SIG-M5 treated with dmso at 0.1 percent for 504 hours (cell line): ENCODE data around the gene CRTC3.
"Not testable (repeated sequence)": the region's sequence is repeated elsewhere in the genome, so short reads cannot be mapped to it uniquely, and the experiment has no call there.

Experiments
- DNase-seq: peaks from one replicate; lab custom pipeline; 2025; ENCODE audit not compliant: unreplicated experiment; lab: John Stamatoyannopoulos, UW

Gene CRTC3

DNA sequence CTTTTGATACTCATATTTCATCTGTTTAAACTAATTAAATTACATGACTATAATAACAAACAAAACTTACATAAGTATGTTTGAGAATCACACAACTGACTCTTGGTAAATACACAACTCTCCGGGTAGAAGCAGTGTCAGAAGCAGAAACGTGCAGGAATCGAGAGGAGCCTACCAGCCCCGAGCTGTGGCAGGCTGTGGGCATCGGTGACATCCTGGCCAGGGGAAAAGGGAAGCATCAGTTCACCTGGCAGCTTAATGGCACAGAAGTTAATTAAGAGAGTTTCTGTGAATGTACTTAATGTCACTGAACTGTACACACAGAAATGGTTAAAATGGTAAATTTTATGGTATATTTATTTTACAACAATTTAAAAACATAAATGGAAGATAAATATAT is 90.2 kb downstream of the CRTC3 start:
- no peak for DNase-seq

- DNase-seq = peak; percentile 72
These were observed 90.8 kb downstream of the CRTC3 start for GRCh38 chr15:90620379-90621067.

- DNase-seq = no peak
These were observed 94.1 kb downstream of the CRTC3 start for GRCh38 chr15:90623854-90624253.

- DNase-seq = no peak
These were observed 94.7 kb downstream of the CRTC3 start for GRCh38 chr15:90624278-90624981.

- no peak for DNase-seq
These were observed 95.3 kb downstream of the CRTC3 start for GRCh38 chr15:90625037-90625436.

- DNase-seq = no peak
These were observed 99.5 kb downstream of the CRTC3 start for GRCh38 chr15:90629217-90629616.

- no peak for DNase-seq
These were observed 103.6 kb downstream of the CRTC3 start for GRCh38 chr15:90633360-90633759.

- DNase-seq = not testable (repeated sequence)
These were observed 107.3 kb downstream of the CRTC3 start for GRCh38 chr15:90636993-90637392.

GRCh38 chr15:90637693-90638092 is 108.0 kb downstream of the CRTC3 start:
- no peak for DNase-seq

GRCh38 chr15:90638201-90638691 is 108.5 kb downstream of the CRTC3 start:
- peak; percentile 10 for DNase-seq

DNA sequence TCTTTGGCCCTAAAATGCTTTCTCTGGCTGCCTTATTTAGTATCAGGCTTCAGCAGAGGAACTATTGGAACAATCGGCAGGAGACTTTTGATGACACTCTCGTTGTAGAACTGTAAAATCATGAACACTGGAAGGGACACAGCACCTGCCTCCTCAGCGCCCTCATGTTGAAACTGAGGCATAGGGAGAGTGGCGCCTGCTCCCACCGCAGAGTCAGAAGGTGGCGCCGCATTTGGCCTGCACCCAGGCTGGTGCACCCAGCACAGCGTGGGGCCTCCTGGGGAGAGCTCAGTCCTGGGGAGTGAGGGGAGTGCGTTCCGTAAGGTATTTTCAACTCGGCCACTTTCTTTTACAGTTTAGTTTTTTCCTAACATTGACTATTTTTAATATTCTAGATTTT is 109.2 kb downstream of the CRTC3 start:
- DNase-seq = no peak

DNA sequence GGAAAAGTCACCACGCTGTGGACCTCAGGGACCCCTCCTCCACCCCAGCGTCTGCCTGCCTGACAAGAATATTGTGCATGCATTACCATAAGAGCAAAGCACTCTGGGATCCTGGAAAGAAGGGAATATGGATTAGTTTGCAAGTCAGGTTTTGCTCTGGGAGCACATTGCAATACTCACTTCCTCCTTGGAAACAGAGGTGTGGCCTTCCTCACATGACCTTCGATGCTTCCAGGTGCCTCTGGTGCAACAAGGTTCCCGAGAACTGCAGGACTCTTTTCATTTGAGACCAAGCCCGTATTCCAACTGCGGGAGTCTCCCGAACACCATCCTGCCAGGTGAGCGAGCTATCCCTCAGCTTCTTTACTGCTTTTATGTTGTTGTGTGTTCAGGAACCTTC is 111.1 kb downstream of the CRTC3 start:
- no peak for DNase-seq

DNA sequence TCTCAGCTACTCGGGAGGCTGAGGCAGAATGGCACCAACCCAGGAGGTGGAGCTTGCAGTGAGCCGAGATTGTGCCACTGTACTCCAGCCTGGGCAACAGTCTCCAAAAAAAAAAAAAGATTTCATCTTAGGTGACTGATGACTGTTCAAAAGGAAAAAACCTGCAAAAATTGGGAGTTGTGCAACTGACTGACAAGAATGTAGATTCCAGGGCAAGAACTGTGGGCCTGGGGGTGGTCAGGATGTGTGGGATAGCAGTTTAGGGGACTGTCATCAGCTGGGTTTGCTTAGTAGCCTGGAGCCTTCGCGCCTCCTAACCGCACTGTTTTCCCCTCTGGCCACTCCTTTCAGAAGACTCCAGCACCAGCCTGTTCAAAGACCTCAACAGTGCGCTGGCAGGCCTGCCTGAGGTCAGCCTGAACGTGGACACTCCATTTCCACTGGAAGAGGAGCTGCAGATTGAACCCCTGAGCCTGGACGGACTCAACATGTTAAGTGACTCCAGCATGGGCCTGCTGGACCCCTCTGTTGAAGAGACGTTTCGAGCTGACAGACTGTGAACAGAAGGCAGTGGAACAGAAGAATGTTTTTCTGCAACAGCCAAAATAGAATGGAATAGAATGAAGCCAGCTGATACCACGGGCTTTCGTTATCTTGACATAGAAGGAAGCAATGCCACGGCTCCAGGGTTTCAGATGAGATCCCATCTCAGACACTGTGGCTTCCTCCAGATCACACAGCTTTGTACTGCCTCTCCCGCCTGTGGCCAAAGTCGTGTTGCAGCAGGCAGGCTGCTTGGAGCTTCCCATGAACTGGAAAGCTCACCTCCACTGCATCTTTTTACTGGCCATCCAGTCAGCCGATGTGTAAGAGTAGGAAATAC is 112.1 kb downstream of the CRTC3 start:
- no peak for DNase-seq

- peak; percentile 37 for DNase-seq
These were observed 113.0 kb downstream of the CRTC3 start for GRCh38 chr15:90642464-90643300.

- DNase-seq = no peak
These were observed 113.5 kb downstream of the CRTC3 start for GRCh38 chr15:90643301-90643632.

GRCh38 chr15:90644526-90644925 is 114.8 kb downstream of the CRTC3 start:
- no peak for DNase-seq

DNA sequence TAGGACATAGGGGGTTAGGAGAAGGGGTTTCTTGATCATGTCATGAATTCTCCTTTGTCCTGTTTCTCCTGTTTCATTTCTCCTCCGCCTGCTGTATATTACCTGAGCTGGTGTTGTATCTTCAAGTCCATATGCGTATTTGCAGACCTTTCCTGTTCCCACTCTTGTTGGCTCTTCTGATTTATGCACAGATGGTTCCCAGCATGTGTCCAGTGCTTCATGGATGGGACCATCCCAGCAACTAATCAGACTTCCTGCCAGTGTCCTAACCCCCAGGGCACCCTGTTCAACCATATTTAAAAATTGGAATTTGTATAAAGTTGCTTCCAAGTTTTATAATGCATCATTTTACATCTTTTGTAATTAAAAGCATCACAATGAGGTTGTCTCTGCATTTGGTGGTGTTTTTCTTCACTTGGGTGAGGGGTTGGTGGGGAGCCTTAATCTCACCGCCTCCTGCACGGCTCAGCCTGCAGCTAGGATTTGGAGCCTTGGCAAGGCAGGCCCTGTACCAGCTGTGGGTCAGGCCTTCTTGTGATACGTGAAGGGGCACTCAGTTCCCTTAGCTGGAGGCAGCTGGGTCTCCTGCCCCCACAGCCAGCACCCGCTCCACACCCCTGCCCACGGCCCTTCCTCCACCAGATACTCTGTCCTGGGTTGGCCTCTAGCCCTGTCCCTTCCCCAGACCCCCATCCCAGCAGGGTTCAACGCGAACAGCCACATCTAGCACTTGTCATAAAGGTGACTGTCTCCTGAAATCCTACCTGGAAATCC is 115.4 kb downstream of the CRTC3 start:
- no peak for DNase-seq

DNA sequence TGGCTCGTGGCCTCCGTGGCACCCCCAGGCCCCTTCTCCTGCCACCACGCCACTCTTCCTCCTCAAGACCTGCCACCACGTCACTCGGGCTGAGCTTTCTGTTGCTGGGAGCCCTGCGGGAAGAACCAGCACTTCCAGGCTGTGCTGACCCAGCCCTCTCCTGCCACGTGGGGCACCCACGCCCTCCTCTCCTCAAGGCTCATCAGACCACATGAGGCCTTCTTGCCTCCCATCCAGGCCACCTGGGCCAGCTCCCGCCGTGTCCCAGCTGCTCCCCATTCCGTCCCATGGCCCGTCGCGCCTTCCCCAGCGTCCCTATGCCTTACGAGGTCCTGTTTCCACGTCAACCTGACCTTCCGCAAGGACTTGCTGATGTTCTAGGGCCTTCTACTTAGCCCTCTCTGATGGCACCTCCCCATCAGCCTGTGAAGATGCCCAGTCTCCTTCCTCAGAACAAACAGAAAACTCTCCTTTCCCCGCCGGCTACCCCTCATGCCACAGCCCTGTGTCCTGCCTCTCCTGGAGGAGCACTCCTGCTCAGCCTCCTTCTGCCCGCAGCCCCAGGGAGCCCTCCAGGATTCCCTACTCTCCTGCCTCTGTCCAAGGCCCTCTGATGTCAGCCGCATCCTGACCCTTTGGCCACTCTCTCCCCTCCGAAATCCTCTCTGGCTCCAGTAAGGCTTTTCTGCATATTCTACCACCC is 116.3 kb downstream of the CRTC3 start:
- no peak for DNase-seq

GRCh38 chr15:90646662-90647305 is 117.1 kb downstream of the CRTC3 start:
- no peak for DNase-seq
